Astrocyte of the cerebellum (primary cell): ENCODE data around the gene TRAK2.
A peak's percentile ranks its signal among the peaks of the same experiment; 100 is the strongest.

Experiments used
- DNase-seq: peaks from one replicate; pipeline ENCODE4 v3.0.0-alpha.2; 2011; ENCODE audit warnings: low read depth
- H3K4me3 ChIP-seq: 2 replicates; pipeline ENCODE4 v1.5.1; 2011; ENCODE audit warnings: mild to moderate bottlenecking, low read depth, low read length, moderate library complexity
- CTCF ChIP-seq: IDR thresholded peaks from 2 replicates; pipeline ENCODE4 v1.5.1; 2012; ENCODE audit warnings: low read length, low read depth, moderate library complexity, mild to moderate bottlenecking; ENCODE audit errors: missing control alignments
- in situ Hi-C: cut with HindIII; loops from 2 replicates; pipeline ENCODE4 v1.10.0; 2017; ENCODE audit warnings: low sequenced_read_pairs

Gene TRAK2

GRCh38 chr2:201450954-201451291 lies 335 bp downstream of the TRAK2 start:
- DNase-seq: no peak
- in situ Hi-C loops: no loop called here

GRCh38 chr2:201448701-201449100 lies 2.6 kb downstream of the TRAK2 start:
- no peak for DNase-seq
- in situ Hi-C loops: no loop called here
- no peak for TF ChIP-seq CTCF
- H3K4me3 ChIP-seq: no peak overlapping the region

More at GRCh38 chr2:201450954-201451291, 335 bp downstream of the TRAK2 start:
- TF ChIP-seq CTCF: no peak
- H3K4me3 ChIP-seq: peak overlapping the region; percentile 99

- H3K4me3 ChIP-seq: no peak overlapping the region
- no peak for TF ChIP-seq CTCF
Measured at GRCh38 chr2:201448061-201448460, 3.2 kb downstream of the TRAK2 start.

GRCh38 chr2:201447086-201447485 lies 4.2 kb downstream of the TRAK2 start:
- TF ChIP-seq CTCF: no peak
- in situ Hi-C loops: no loop called here
- no peak overlapping the region for H3K4me3 ChIP-seq
- no peak for DNase-seq

More at GRCh38 chr2:201448061-201448460, 3.2 kb downstream of the TRAK2 start:
- DNase-seq: no peak
- in situ Hi-C loops: no loop called here

GRCh38 chr2:201444746-201445465 lies 6.4 kb downstream of the TRAK2 start:
- no peak for TF ChIP-seq CTCF
- no peak overlapping the region for H3K4me3 ChIP-seq
- in situ Hi-C loops: no loop called here
- DNase-seq: no peak

- in situ Hi-C loops: no loop called here
- no peak overlapping the region for H3K4me3 ChIP-seq
- no peak for DNase-seq
- TF ChIP-seq CTCF: no peak
Measured at GRCh38 chr2:201441409-201441808, 9.8 kb downstream of the TRAK2 start.
